Trophoblast cell (in vitro differentiated cells and primary cell): ENCODE results near the gene OBSCN.

Experiments used
- DNase-seq, 2 donors: peaks; one replicate each; pipeline ENCODE4 v3.0.0-alpha.2; 2016
- H2AFZ ChIP-seq: 2 replicates; pipeline ENCODE4 v1.6.1; 2013; ENCODE audit warnings: low read length, moderate library complexity, mild to moderate bottlenecking; ENCODE audit not compliant: insufficient read depth, poor library complexity
- H2AK5ac ChIP-seq: 2 replicates; pipeline ENCODE4 v1.6.1; 2013; ENCODE audit warnings: mild to moderate bottlenecking, low read length
- H2BK120ac ChIP-seq: 2 replicates; pipeline ENCODE4 v1.6.1; 2013; ENCODE audit warnings: low read length, mild to moderate bottlenecking, moderate library complexity; ENCODE audit not compliant: insufficient read depth, poor library complexity
- H2BK12ac ChIP-seq: 2 replicates; pipeline ENCODE4 v1.6.1; 2013; ENCODE audit warnings: mild to moderate bottlenecking, low read length, moderate library complexity
- H2BK5ac ChIP-seq: 2 replicates; pipeline ENCODE4 v1.6.1; 2013; ENCODE audit warnings: low read length, low read depth, moderate library complexity, mild to moderate bottlenecking; ENCODE audit not compliant: poor library complexity
- H3K14ac ChIP-seq: 2 replicates; pipeline ENCODE4 v1.6.1; 2013; ENCODE audit warnings: mild to moderate bottlenecking, low read length
- H3K18ac ChIP-seq: 2 replicates; pipeline ENCODE4 v1.6.1; 2013; ENCODE audit warnings: mild to moderate bottlenecking, low read length
- H3K23ac ChIP-seq: 2 replicates; pipeline ENCODE4 v1.6.1; 2013; ENCODE audit warnings: low read length
- H3K27ac ChIP-seq: 2 replicates; pipeline ENCODE4 v1.5.1; 2013; ENCODE audit warnings: low read depth, mild to moderate bottlenecking, inconsistent platforms, low read length, moderate library complexity
- H3K27me3 ChIP-seq: 2 replicates; pipeline ENCODE4 v1.6.1; 2013; ENCODE audit warnings: inconsistent platforms, mild to moderate bottlenecking, low read length, moderate library complexity; ENCODE audit not compliant: insufficient read depth
- H3K36me3 ChIP-seq, 2 experiments: 1 replicate in 1 of 2; 2 replicates in 1 of 2; pipeline ENCODE4 v1.6.1; 2013; ENCODE audit warnings: low read length in 2 of 2, mild to moderate bottlenecking in 2 of 2, moderate library complexity in 1 of 2; ENCODE audit not compliant: insufficient read depth in 2 of 2, control insufficient read depth in 1 of 2
- H3K4ac ChIP-seq: 2 replicates; pipeline ENCODE4 v1.6.1; 2013; ENCODE audit warnings: low read depth, mild to moderate bottlenecking, low read length, moderate library complexity
- H3K4me1 ChIP-seq, 2 experiments: 1 replicate in 1 of 2; 2 replicates in 1 of 2; pipeline ENCODE4 v1.6.1; 2013; ENCODE audit warnings: low read length in 2 of 2, mild to moderate bottlenecking in 2 of 2, moderate library complexity in 1 of 2; ENCODE audit not compliant: insufficient read depth in 2 of 2, control insufficient read depth in 1 of 2
- H3K4me2 ChIP-seq: 2 replicates; pipeline ENCODE4 v1.6.1; 2013; ENCODE audit warnings: inconsistent platforms, mild to moderate bottlenecking, low read length, moderate library complexity
- H3K4me3 ChIP-seq: 2 replicates; pipeline ENCODE4 v1.5.1; 2013; ENCODE audit warnings: mild to moderate bottlenecking, low read depth, low read length, inconsistent platforms
- H3K79me1 ChIP-seq: one replicate; pipeline ENCODE4 v1.6.1; 2013; ENCODE audit warnings: low read length
- H3K79me2 ChIP-seq: 2 replicates; pipeline ENCODE4 v1.6.1; 2013; ENCODE audit warnings: low read length, mild to moderate bottlenecking; ENCODE audit not compliant: control insufficient read depth, insufficient read depth, poor library complexity
- H3K9ac ChIP-seq: 2 replicates; pipeline ENCODE4 v1.6.1; 2013; ENCODE audit warnings: mild to moderate bottlenecking, low read length
- H3K9me3 ChIP-seq: 2 replicates; pipeline ENCODE4 v1.6.1; 2013; ENCODE audit warnings: low read depth, mild to moderate bottlenecking, control low read depth, inconsistent platforms, low read length; ENCODE audit not compliant: insufficient read depth
- H4K12ac ChIP-seq: 2 replicates; pipeline ENCODE4 v1.6.1; 2013; ENCODE audit warnings: low read depth, mild to moderate bottlenecking, low read length, moderate library complexity
- H4K8ac ChIP-seq: 2 replicates; pipeline ENCODE4 v1.6.1; 2013; ENCODE audit warnings: low read depth, mild to moderate bottlenecking, low read length, moderate library complexity
- H4K91ac ChIP-seq: one replicate; pipeline ENCODE4 v1.6.1; 2013; ENCODE audit warnings: low read depth, mild to moderate bottlenecking, low read length, moderate library complexity
- WGBS: extraction: QIAGEN DNeasy Blood & Tissue Kit; methylation state at CpG from one replicate; pipeline ENCODE4 v1.1.7; 2013; ENCODE audit warnings: missing lambda C conversion rate; ENCODE audit not compliant: insufficient read length, insufficient coverage; ENCODE audit errors: extremely low coverage; 5-methylcytosine and 5-hydroxymethylcytosine counted together

The OBSCN gene

GRCh38 chr1:228281631-228282328 is 73.9 kb downstream of the OBSCN start:
- Histone ChIP-seq H3K14ac (no peak overlapping the region), H3K4me3 (no peak overlapping the region), H3K79me1 (no peaks in the 10 kb centered on the region), H2BK120ac (no peak overlapping the region), H3K9me3 (no peaks in the 10 kb centered on the region), H2AK5ac (no peak overlapping the region), H3K4ac (no peak overlapping the region), H3K4me1 (no peaks in the 10 kb centered on the region), H4K12ac (no peak overlapping the region), H3K9ac (no peak overlapping the region), H3K4me2 (no peak overlapping the region), H3K23ac (no peak overlapping the region), H2BK5ac (no peak overlapping the region), H3K36me3 (peaks cover 24 to 36% of the 10 kb centered on the region in 2 experiments), H2BK12ac (no peak overlapping the region), H3K27ac (no peak overlapping the region), H4K91ac (no peak overlapping the region), H4K8ac (no peak overlapping the region), H3K27me3 (no peaks in the 10 kb centered on the region), H3K79me2 (no peaks in the 10 kb centered on the region), H3K18ac (no peak overlapping the region), H2AFZ (no peak overlapping the region)
- DNase-seq, result no peak
- no CpG with 5 or more reads among the region's 16 CpGs for WGBS

GRCh38 chr1:228282329-228283042 is 74.6 kb downstream of the OBSCN start:
- Histone ChIP-seq H3K27ac (no peak overlapping the region), H3K14ac (no peak overlapping the region), H3K4me2 (no peak overlapping the region), H3K79me1 (no peaks in the 10 kb centered on the region), H3K18ac (no peak overlapping the region), H2AFZ (no peak overlapping the region), H3K4ac (no peak overlapping the region), H2BK5ac (no peak overlapping the region), H3K9ac (no peak overlapping the region), H3K9me3 (no peaks in the 10 kb centered on the region), H2AK5ac (no peak overlapping the region), H4K91ac (no peak overlapping the region), H2BK12ac (no peak overlapping the region), H3K4me3 (no peak overlapping the region), H3K36me3 (peaks cover 19 to 33% of the 10 kb centered on the region in 2 experiments), H3K4me1 (no peaks in the 10 kb centered on the region), H4K12ac (no peak overlapping the region), H3K23ac (no peak overlapping the region), H4K8ac (no peak overlapping the region), H3K27me3 (no peaks in the 10 kb centered on the region), H2BK120ac (no peak overlapping the region), H3K79me2 (no peaks in the 10 kb centered on the region)
- no CpG with 5 or more reads among the region's 17 CpGs for WGBS
- peak; percentile 33 to 66 for DNase-seq

- Histone ChIP-seq H3K9me3 (peaks cover under 1% of the 10 kb centered on the region), H3K18ac (no peak overlapping the region), H2AFZ (no peak overlapping the region), H3K4ac (no peak overlapping the region), H3K23ac (no peak overlapping the region), H2BK12ac (no peak overlapping the region), H3K36me3 (peaks cover 19 to 34% of the 10 kb centered on the region in 2 experiments), H3K4me2 (no peak overlapping the region), H4K8ac (no peak overlapping the region), H3K9ac (no peak overlapping the region), H3K79me2 (no peaks in the 10 kb centered on the region), H3K27ac (no peak overlapping the region), H3K4me3 (no peak overlapping the region), H3K4me1 (no peaks in the 10 kb centered on the region), H2AK5ac (no peak overlapping the region), H2BK120ac (no peak overlapping the region), H3K79me1 (no peaks in the 10 kb centered on the region), H3K14ac (no peak overlapping the region), H3K27me3 (no peaks in the 10 kb centered on the region), H4K91ac (no peak overlapping the region), H2BK5ac (no peak overlapping the region), H4K12ac (no peak overlapping the region)
- no peak for DNase-seq
- no CpG with 5 or more reads among the region's 22 CpGs for WGBS
These were observed 75.2 kb downstream of the OBSCN start for GRCh38 chr1:228283043-228283371.

- Histone ChIP-seq H2BK12ac (no peak overlapping the region), H2AFZ (no peak overlapping the region), H3K36me3 (peaks cover 19 to 36% of the 10 kb centered on the region in 2 experiments), H2BK5ac (no peak overlapping the region), H3K18ac (no peak overlapping the region), H3K4ac (no peak overlapping the region), H3K4me1 (no peaks in the 10 kb centered on the region), H2BK120ac (no peak overlapping the region), H4K91ac (no peak overlapping the region), H3K79me2 (no peaks in the 10 kb centered on the region), H3K4me2 (no peak overlapping the region), H3K14ac (no peak overlapping the region), H3K23ac (no peak overlapping the region), H3K27ac (no peak overlapping the region), H4K12ac (no peak overlapping the region), H3K9me3 (peaks cover 3% of the 10 kb centered on the region), H3K79me1 (no peaks in the 10 kb centered on the region), H3K4me3 (no peak overlapping the region), H3K9ac (no peak overlapping the region), H4K8ac (no peak overlapping the region), H2AK5ac (no peak overlapping the region), H3K27me3 (no peaks in the 10 kb centered on the region)
- no peak for DNase-seq
- WGBS, result no CpG with 5 or more reads among the region's 20 CpGs
These were observed 75.8 kb downstream of the OBSCN start for GRCh38 chr1:228283476-228284147.
